DMS79 treated with DMSO at 0.1 percent for 48 hours (cell line): ENCODE data around the gene HPS4.
"Not testable (repeated sequence)": the region's sequence is repeated elsewhere in the genome, so short reads cannot be mapped to it uniquely, and the experiment has no call there.

Experiments
- DNase-seq: peaks from one replicate; lab custom pipeline; 2025; lab: John Stamatoyannopoulos, UW

The HPS4 gene

GRCh38 chr22:26442086-26442756, 41.4 kb downstream of the HPS4 start:
- DNase-seq = no peak

DNA sequence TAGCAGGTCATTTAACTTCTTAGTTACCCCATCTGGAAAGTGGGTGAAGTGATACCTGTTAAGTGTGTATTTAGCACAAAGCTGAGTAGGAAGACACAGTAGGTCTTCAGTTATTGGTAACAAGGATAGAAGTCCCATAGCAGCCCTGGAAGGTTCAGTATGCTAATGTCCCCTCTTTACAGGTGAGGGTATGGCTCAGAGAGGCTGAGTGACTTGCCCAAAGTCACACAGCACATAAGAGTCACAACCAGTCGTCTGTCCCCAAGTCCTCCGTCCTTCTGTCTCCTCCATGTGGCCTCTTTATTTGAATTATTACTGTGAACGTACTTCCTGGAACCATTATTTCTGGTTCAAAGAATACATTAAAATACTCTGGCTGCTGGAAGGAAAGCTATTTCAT, 44.0 kb downstream of the HPS4 start:
- DNase-seq = no peak

- DNase-seq = not testable (repeated sequence)
Measured at GRCh38 chr22:26438776-26439175, 44.8 kb downstream of the HPS4 start.

GRCh38 chr22:26437694-26438392, 45.7 kb downstream of the HPS4 start:
- DNase-seq = no peak

GRCh38 chr22:26436903-26437515, 46.6 kb downstream of the HPS4 start:
- no peak for DNase-seq

DNA sequence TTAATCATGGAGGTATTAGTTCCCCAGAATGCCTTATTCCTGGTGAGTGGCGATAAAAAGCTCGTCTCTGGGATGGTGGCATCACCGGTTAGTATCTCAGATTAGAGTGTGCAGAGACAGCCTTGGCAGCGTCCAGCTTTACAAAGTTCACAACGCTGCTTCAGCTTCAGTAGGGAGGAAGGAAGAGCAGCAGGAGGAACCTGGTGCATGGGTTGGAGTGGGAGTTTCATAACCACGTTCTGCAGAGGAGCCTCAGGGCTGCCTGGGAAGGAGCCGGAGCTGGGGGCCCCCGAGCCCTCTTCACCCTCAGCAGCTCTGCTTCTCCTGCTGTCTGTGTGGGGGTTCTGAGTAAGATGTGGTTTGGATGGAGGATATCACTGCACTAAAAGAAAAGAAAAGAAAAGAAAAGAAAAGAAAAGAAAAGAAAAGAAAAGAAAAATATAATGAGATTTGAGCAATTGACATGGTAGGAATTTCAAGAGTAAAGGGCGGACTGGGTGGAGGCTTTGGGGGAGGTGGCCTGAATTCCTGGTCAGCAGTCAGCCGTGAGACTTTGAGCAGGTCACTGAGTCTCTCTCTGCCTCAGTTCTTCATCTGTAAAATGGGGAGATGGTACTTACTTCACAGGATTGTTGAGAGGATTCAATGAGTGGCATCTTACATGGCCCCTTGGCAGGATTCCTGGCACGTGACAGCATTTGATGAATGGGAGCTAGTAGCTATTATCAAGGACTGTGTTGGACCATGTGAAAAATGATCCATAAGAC, 48.1 kb downstream of the HPS4 start:
- no peak for DNase-seq

DNA sequence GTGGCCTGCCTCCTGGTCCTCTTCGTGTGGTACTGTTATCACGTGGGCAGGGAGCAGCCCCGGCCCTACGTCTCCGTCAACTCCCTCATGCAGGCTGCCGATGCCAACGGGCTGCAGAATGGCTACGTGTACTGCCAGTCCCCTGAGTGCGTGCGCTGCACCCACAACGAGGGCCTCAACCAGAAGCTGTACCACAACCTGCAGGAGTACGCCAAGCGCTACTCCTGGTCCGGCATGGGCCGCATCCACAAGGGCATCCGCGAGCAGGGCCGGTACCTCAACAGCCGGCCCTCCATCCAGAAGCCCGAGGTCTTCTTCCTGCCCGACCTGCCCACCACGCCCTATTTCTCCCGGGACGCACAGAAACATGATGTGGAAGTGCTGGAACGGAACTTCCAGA, 49.8 kb downstream of the HPS4 start:
- DNase-seq = no peak

DNA sequence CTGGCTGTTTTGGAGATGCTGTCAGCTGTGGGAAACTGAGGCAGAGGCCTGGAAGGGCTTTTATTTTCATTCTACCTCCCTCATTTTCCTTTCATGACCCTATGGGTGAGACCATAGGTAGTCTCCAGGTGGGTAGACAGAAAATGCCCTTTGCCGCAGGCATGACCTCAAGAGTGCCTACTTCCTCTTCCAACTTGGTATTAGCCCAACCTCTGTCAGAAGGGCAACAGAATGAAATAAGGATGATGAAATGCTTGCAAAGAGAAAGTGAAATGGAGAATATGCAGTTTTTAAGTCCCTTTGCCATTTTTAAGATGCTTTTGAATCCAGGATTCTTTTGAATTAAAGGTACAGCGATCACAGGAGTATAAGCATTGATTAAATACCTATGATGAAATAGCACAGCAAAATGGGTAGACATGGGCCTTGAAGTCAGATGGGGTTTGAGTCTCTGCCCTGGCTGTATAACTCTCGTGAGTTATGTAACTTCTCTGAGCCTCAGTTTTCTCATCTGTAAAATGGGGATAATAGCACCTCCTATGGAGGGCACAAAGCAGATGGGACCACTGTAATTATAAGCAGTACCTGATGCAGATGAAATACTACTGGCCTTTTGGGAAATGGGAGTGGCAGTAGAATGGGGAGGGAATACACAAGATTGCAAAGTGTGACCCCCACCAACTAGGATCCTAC, 50.8 kb downstream of the HPS4 start:
- DNase-seq = no peak

DNA sequence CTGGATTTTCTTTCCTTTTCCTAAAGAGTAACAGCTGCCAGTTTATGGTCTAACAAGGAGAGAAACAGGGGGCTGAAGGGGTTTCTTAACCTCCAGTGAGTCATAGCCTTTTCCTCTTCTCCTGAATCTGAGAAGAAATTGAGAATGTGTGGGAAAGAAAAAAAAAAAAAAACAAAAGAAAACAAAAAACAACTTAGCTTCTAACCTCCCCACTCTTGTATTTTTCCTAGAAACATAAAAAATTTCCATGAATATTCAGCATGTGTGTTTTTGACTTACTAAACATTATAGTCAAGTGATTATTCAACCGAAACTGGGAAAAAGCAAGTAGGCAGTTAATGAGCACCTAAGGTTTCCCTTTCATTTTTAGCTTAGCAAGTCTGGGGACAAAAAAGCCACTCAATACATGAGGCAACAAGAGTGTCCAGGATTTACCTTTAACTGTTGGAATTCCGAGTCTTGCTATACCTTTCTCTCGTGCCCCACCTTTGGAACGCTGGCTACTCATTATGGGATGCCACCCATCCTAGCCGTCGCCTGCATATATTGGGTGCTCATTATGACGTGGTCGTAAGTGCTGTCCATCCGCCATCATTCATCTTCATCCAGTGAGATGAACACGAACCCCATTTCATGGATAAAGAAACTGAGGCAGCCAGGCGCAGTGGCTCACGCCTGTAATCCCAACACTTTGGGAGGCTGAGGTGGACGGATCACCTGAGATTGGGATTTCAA, 52.2 kb downstream of the HPS4 start:
- DNase-seq = no peak

DNA sequence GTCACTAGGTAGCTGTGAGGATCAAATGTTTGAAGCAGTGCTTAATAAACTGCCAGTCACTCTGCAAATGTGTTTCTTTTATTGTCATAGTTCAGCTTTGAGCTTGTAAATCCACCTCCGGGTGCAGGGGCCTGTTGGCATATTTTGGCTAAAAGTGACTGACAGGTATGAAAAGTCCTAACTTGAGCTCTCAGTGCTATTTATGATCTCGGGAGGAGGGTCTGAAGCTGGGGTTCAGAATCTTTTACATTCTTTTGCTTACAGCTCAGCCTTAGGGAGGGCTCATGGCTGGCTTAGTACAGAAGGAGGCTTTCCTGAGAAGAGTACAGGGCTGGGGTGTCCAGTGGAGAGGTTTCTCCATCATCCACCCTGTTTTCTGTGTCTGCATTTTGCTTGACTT, 53.0 kb downstream of the HPS4 start:
- no peak for DNase-seq

DNA sequence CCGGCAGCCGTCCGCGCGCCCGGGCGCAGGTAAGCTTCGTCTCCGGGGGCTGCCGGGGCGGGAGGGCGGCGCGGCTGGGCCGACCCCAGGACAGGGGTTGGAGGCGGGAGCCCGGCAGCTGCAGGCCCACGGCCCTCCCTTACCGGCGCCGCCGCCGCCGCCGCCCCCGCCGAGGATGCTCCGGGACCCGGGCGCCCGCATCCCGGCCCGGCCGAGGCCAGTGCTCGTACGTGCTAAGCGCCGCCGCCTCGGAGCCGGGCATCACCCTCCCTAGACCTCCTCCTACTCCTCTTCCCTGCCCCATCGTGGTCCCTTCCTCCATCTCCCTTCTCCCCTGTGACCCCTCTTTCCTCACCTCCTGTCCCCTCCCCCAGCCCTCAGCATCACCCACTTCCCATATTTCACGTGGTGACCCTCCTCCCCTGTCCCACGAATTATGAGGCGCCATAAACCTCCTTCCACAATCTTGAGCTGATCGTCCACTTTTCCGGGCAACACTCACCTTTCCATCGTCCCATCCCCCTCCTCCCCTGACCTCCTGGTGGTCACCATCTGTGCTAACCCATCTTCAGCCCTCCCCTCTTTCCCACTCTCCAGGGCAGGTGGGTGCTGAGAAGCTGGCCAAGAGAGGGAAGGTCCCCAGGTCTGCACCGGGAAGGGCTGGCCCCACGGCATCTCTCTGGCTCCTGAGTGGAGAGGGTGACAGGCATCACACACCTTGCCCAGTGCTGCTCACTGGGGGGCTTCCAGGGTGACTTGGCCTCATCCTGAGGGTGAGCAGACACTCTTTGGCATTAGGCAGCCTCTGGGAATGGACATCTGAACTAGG, 53.9 kb downstream of the HPS4 start:
- no peak for DNase-seq

DNA sequence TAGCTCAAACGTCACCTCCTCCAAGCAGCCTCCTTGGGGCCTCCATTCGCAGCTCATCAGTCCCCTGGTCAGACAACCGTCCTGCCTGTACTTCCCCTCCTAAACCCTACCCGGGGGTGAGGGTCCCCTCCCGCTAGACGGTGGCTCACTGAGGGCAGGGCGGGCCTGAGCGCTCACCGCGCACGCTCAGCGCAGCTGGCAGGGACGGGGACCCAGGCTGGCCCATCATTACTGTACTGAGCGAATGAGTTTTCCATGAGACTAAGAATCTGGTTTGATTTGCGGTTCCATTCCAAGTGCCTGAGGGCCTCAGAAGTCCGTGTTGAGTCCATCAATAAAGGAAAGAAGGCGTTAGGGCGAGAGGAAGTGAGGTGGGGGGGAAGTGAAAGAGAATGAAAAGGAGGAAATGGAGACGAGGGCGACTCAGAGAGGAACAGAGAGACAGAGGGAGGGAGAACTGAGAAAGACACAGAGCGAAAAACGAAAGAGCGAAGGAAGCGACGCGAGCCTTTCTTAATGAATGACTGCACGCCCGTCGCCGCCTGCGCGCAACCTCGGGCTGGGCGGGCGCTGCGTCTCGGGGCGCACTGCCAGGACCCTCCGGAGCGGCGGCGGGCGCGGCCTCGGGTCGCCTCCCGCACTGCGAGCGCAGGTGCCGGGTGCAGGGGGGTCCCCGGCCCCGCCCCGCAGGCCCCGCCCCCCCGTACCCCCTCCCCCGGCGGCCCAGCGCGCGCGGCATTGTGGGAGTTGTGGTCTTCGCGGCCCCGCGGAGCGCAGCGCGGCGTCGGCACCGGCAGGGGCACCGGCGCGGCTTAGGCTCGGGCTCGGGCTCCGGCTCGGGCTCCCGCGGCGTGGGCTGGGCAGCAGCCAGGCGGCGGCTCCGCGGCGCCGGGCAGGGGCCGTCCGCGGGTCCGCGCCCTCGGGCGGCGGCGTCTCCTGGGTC, 54.8 kb downstream of the HPS4 start, which contains the start of gene ASPHD2:
TSS of gene ASPHD2 (plus strand) at position 746 of the 943 bp plus-strand sequence. CDS start 4,356 bp downstream, outside the sequence.
- DNase-seq = peak; percentile 42

- no peak for DNase-seq
Measured at GRCh38 chr22:26426924-26427323, 56.7 kb downstream of the HPS4 start.

DNA sequence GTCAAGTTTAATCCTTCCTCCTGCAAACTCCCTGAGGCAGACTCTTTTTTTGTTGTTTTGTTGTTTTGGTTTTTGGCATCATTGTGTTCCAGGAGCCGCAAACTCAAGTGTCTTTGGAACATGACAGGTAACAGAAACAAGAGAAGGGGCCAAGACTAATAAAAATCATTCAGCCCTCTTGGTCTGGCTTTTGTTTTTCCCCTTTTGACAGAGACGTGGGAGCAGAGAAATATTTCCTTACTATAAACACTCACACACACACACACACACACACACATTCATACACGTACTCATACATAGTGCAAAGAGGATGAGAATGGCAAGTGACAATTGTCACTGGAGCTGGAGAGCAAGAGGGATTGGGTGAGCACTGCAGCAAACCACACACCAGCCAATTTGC, 65.0 kb downstream of the HPS4 start:
- DNase-seq = peak; percentile 63

- no peak for DNase-seq
Measured at GRCh38 chr22:26417406-26417805, 66.2 kb downstream of the HPS4 start.

DNA sequence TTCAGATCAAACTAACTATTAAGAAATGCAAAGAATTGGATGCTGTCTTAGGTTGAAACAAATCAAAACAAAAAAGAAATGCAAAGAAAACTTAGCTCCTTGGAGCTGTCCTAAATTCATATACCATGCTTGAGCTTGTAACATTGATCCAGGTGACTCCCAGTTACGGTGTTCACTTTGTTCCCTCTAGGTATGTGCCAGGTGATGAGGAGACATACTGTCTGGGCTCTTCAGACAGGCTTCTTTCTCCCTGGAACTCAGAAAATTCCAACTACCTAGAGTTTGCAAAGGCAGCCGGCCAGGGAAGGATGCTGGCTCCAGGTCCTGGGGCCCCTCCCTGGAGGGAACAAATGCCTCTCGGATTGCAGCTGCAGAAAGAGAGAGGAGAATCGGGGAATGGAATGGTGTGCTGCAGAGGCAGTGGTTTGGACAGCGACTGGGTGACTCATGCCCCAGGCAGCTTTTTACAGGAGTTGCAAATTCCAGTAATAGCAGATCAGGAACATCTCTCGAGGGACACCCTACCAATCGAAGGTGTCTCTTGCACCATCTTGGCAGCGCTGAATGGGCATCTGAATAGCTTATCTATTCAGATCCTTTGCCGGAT, 66.8 kb downstream of the HPS4 start:
- no peak for DNase-seq

DNA sequence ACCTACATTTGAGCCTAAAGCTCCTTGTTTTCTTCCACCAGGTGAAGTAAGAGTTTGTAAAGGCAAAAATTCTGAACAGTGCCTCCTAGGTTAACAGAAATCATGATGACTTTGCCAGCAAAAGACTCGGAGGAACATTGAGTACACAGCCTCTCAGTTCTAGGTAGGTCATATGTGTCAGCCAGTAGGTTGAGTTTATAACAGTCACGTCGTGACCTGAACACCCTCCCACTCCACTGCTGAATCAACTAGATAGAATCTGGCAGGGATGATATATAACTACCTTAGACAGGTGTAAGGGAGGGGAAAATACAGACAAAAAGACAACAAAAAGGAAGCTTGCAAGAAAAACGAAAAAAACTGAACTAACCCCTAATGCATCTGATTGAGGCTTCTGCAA, 67.3 kb downstream of the HPS4 start:
- DNase-seq = no peak

- peak; percentile 10 for DNase-seq
Measured at GRCh38 chr22:26414347-26414746, 69.2 kb downstream of the HPS4 start.

DNA sequence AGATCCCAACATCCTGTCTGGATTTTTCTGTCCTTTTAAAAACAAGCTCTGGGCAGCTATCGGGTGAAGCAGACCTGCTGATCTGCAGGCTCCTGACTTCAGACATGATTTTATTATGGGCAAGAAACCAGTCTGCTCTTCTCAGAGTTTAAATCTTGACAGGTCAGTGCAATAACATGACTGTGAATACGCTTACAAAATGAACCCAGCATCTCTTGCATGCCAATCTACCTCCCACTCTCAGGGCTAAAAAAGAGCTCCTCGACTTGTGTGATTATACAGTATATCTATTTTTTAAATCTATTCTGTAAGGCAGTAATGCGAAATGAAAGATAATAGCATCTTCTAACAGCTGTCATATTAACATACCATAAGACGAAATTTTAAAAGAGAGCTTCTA, 73.2 kb downstream of the HPS4 start:
- DNase-seq = no peak
